ENCODE measurements around the gene POLR2A. TPM values are rescaled to one million over a fixed set of nuclear protein-coding genes. Genes with fewer than 3 reads are reported as not detected.

POLR2A gene
- total and polyA plus RNA-seq, 2 of the 13 experiments (the other 11 are each of a cell fraction or from before 2014, with no cell fraction given): 17.8 to 18.3 TPM

DNA sequence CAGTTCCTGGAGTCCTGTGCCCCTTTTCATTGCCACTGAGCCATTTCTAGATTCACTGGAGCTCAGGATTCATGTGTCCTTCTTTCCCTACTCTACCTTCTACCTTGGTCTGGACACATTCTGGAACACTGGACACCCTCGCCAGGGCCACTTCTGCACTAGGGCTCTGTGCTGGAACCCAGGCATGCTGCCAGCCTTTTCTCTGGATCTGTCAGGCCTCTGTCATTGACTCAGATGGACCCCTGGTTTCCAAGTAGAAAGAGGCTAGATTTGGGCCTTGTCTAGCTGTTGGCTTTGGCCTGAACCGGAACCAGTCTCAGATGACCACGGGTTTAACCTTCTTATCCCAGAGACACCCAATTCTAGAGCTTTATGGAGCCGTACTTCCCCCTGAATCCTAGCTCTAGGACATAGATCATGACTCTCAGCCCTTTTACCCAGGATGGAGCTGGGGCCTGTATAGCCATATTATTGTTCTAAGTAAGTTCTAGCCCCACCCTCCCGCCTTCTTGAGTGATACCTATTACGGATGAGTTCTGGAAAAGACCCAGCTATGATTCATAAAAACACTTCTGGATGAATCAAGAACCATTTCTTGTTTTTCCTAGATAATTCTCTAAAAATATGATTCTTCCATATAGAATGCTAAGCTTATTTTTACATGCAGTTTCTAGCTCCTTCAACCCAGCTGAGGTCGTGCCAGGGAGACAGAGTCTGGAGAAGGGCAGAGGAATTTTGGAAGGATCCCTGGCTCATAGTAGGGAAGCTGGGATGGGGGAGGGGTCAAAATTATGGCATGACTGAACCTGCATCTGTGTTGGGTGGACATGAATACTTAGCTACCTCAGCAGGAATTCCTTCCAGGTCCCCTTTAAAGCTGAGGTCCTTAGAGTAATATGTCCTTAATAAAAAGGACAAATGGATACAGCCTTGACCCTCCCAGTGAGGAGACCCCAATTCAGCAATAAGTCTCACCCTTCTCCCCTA lies 40.4 kb upstream of the POLR2A start:
- Histone ChIP-seq H3K9me3 (ENCODE audit: low read length) (no peaks in the 10 kb centered on the region), H3K36me3 (replicated peaks in 1 of 2; ENCODE audit: control insufficient read depth in 1 of 2, insufficient read depth in 2 of 2, low read length in 2 of 2) (no peaks in the 10 kb centered on the region), H3K4me2 (ENCODE audit: low read depth, low read length) (peak overlapping the region; percentile 89), H3K27me3 (ENCODE audit: control insufficient read depth in 1 of 2, insufficient read depth in 2 of 2, low read length in 2 of 2) (peaks cover 6 to 27% of the 10 kb centered on the region in 2 experiments; a peak in 4 of 5 replicates), H3K9ac (ENCODE audit: insufficient read depth, low read depth, low read length) (peak overlapping the region; percentile 75; the same call in 1 of the 2 replicates), H4K20me1 (ENCODE audit: insufficient read depth, low read length) (no peaks in the 10 kb centered on the region), H3K4me1 (ENCODE audit: insufficient read depth, low read length) (peaks cover 55% of the 10 kb centered on the region), H3K27ac (ENCODE audit: extremely low read length, insufficient read depth, low read length) (no peak overlapping the region), H3K4me3 (replicated peaks in 1 of 3; ENCODE audit: insufficient read depth in 1 of 3, low read depth in 2 of 3, low read length in 3 of 3) (no peak overlapping the region), H2AFZ (ENCODE audit: low read length) (no peak overlapping the region), H3K79me2 (ENCODE audit: insufficient read depth, low read length) (no peaks in the 10 kb centered on the region)
- intact Hi-C loops (cut with micrococcal nuclease; ENCODE audit: unreplicated experiment): no loop called here
- no peak for FAIRE-seq
- in situ Hi-C loops (cut with HindIII; ENCODE audit: extremely low pct_ligation_motif_present, low pct_unique_long_range_greater_than_20kb): no loop called here
- WGBS (ENCODE audit: low lambda C conversion rate): 61% methylated on average over 7 of the region's 7 CpGs
- no peak for ATAC-seq
- ChIA-PET CTCF (ENCODE audit: low intra/inter-chr PET ratio, low total read pairs) (no interaction called here), POLR2A (interaction anchor here (1.0 to 3.7 kb wide), 4 partner anchors 9 to 243 kb away, joined by 3 to 48 read pairs (median 6); partner anchors contain the start of genes POLR2A, TMEM102, TMEM256 and TP53)
- BruUV-seq (replicated peaks): no TSS peak
- no peak for DNase-seq (ENCODE audit: low spot score)
- TF ChIP-seq, protein P1, sequence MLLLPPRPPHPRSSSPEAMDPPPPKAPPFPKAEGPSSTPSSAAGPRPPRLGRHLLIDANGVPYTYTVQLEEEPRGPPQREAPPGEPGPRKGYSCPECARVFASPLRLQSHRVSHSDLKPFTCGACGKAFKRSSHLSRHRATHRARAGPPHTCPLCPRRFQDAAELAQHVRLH (CRISPR knock-in tag; IDR thresholded peaks at IDR 0.05; ENCODE audit: borderline replicate concordance, low read depth): no peak
- TF ChIP-seq SALL1 (CRISPR knock-in tag; IDR thresholded peaks at IDR 0.05) (no peak), HOXD1 (CRISPR knock-in tag; IDR thresholded peaks at IDR 0.05) (no peak), TBX3 (IDR thresholded peaks at IDR 0.05; ENCODE audit: borderline replicate concordance) (no peak), PPARG (CRISPR knock-in tag; conservative IDR thresholded peaks at IDR 0.05) (no peak), TOPORS (CRISPR knock-in tag; IDR thresholded peaks at IDR 0.05) (no peak), ZFP62 (CRISPR knock-in tag; IDR thresholded peaks at IDR 0.05) (no peak), JARID2 (CRISPR knock-in tag; IDR thresholded peaks at IDR 0.05; ENCODE audit: insufficient replicate concordance) (no peak), ZNF564 (CRISPR knock-in tag; IDR thresholded peaks at IDR 0.05) (no peak), ZNF235 (CRISPR knock-in tag; IDR thresholded peaks at IDR 0.05; ENCODE audit: borderline replicate concordance) (no peak), NR3C1 (CRISPR knock-in tag; IDR thresholded peaks at IDR 0.05) (no peak), NONO (IDR thresholded peaks at IDR 0.05) (no peak), NONO (CRISPR knock-in tag; conservative IDR thresholded peaks at IDR 0.05) (no peak)
- TF ChIP-seq, protein P2, sequence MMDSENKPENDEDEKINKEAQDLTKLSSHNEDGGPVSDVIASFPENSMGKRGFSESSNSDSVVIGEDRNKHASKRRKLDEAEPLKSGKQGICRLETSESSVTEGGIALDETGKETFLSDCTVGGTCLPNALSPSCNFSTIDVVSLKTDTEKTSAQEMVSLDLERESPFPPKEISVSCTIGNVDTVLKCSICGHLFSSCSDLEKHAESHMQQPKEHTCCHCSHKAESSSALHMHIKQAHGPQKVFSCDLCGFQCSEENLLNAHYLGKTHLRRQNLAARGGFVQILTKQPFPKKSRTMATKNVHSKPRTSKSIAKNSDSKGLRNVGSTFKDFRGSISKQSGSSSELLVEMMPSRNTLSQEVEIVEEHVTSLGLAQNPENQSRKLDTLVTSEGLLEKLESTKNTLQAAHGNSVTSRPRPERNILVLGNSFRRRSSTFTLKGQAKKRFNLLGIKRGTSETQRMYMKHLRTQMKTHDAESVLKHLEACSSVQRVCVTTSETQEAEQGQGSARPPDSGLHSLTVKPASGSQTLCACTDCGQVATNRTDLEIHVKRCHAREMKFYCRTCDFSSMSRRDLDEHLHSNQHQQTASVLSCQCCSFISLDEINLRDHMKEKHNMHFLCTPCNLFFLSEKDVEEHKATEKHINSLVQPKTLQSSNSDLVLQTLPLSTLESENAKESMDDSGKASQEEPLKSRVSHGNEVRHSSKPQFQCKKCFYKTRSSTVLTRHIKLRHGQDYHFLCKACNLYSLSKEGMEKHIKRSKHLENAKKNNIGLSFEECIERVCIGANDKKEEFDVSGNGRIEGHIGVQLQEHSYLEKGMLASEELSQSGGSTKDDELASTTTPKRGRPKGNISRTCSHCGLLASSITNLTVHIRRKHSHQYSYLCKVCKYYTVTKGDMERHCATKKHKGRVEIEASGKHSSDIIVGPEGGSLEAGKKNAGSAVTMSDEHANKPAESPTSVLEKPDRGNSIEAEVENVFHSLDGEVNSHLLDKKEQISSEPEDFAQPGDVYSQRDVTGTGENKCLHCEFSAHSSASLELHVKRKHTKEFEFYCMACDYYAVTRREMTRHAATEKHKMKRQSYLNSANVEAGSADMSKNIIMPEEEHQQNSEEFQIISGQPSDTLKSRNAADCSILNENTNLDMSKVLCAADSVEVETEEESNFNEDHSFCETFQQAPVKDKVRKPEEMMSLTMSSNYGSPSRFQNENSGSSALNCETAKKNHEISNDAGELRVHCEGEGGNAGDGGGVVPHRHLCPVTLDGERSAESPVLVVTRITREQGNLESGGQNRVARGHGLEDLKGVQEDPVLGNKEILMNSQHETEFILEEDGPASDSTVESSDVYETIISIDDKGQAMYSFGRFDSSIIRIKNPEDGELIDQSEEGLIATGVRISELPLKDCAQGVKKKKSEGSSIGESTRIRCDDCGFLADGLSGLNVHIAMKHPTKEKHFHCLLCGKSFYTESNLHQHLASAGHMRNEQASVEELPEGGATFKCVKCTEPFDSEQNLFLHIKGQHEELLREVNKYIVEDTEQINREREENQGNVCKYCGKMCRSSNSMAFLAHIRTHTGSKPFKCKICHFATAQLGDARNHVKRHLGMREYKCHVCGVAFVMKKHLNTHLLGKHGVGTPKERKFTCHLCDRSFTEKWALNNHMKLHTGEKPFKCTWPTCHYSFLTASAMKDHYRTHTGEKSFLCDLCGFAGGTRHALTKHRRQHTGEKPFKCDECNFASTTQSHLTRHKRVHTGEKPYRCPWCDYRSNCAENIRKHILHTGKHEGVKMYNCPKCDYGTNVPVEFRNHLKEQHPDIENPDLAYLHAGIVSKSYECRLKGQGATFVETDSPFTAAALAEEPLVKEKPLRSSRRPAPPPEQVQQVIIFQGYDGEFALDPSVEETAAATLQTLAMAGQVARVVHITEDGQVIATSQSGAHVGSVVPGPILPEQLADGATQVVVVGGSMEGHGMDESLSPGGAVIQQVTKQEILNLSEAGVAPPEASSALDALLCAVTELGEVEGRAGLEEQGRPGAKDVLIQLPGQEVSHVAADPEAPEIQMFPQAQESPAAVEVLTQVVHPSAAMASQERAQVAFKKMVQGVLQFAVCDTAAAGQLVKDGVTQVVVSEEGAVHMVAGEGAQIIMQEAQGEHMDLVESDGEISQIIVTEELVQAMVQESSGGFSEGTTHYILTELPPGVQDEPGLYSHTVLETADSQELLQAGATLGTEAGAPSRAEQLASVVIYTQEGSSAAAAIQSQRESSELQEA (CRISPR knock-in tag; IDR thresholded peaks at IDR 0.05; ENCODE audit: not compliant biosample characterization): no peak
- TF ChIP-seq, protein P3, sequence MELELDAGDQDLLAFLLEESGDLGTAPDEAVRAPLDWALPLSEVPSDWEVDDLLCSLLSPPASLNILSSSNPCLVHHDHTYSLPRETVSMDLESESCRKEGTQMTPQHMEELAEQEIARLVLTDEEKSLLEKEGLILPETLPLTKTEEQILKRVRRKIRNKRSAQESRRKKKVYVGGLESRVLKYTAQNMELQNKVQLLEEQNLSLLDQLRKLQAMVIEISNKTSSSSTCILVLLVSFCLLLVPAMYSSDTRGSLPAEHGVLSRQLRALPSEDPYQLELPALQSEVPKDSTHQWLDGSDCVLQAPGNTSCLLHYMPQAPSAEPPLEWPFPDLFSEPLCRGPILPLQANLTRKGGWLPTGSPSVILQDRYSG (CRISPR knock-in tag; IDR thresholded peaks at IDR 0.05): no peak

Data from HepG2 (cell line).